ENCODE data around the gene CFAP91.

CFAP91 gene

DNA sequence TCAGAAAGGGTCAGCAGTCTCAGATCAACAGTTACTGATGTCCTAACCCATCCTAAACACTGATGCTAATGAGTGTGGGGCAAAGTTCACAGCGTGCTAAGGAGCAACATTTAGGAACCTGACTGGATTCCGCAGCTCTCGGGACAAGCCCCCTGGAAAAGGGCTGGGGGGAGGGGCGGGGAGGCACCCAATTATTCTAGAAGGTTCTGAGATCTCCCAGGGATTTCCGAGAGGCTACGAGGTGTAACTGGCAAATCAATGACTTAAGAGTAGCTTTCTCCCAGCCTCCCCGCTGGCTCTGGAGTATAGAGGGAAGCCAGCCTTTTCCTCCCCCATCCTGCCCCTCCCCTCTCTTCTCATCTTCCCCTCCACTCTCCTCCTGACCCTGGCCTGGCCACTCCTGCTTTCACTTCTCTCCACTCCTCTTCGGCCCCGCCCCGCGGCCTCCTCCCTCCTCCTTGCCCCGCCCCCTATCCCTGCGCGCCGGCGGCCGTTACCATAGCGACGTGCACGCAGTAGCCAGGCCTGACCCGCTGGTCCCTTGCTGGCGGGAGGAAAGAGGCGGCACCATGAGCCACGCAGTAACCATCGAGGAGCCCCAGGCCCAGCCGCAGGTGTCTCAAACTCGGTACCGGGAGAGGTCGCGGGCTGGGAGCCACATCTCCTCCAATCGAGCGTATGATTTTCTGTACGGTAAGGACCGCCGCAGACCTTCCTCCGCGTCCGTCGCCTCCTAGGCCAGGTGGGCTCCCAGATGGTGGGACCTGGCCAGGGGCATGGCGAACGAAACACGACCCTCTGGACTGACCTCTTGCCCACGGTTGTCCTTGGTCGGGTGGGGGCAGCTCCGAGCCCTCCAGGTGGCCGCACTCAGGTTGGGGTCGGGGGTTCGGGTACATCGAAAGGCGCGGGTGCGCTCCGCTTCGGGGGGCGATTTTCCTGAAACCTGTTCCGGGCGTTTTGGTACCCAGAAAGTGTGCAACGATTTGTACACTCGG, at the start of gene CFAP91:
TSS of gene CFAP91 (plus strand) at position 493 of the 998 bp plus-strand sequence. CDS start at position 570, 77 bp downstream.
- peak; percentile 37 for DNase-seq

DNA sequence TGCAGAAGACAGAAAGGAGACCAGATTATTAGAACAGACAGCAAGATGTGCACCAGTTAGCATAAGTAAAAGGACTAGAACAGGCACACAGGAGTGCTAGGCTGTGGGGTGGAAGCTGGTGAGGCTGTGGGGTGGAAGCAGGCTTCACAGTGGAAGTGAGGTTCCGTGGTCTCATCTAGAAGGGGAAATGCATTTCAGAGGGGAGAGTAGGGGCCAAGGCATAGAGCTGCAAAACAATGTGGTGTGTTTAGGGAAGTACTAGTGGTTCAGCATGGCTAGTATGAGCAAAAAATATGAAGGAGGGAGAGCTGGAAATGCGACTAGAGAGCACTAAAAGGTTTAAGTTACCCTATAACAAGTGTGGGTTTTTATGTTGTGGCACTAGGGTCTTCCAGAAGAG, 48.9 kb upstream of the CFAP91 start:
- DNase-seq = no peak

DNA sequence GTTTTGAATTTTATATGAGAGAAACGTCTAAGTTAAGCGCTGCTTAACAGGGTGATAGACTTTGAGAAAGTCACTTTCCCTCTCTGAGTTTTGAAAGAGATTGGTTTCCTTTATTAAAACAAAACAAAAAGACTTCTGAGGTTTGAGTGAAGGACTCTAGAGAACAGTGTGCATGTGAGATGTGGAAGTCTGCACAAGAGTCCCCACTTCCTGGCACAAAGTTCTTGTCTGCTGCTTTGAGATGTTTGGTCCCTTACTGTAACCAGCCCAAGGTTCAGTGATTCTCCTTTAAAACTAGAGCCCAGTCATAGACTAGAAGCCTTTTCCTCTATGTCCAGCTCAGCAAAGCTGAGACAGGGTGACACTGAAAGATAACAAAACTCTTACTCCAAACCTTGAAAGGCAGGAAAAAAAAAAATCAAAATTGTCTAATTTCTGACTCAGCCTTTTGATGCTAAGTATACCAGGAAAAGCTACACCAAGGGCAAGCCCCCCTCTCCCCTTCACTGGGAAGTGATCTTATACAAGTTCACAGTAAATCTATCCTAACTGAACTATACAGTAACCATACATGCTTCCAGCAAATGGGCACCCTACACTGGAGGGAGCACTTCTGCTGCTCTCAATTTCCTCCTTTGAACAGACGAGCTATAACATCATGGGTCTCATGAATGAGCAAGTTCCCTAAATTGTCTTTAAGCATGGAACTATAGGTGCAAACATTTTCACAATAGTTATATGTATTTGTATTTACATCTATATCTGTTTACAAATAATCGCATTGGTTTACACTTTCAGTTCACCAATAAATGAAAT, 44.7 kb upstream of the CFAP91 start:
- no peak for DNase-seq

DNA sequence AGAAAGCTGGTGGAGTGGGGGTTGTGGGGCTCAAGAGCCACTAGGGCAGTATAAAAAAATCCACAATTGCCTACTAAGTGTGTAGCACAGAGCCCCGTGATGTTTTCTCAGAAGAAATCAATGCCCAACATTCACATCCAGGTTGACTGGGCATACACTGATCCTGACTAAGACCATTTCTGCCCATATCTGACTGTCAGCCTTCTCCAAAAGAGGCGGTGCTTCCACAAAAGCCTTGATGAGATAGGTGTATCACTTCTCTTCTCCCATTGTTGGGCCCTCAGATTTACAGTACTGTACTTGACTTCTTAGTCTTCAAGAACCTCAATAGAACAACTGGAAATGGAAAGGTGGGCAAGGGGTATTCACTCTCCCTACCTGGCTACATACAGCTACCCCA, 43.8 kb upstream of the CFAP91 start:
- DNase-seq = no peak

DNA sequence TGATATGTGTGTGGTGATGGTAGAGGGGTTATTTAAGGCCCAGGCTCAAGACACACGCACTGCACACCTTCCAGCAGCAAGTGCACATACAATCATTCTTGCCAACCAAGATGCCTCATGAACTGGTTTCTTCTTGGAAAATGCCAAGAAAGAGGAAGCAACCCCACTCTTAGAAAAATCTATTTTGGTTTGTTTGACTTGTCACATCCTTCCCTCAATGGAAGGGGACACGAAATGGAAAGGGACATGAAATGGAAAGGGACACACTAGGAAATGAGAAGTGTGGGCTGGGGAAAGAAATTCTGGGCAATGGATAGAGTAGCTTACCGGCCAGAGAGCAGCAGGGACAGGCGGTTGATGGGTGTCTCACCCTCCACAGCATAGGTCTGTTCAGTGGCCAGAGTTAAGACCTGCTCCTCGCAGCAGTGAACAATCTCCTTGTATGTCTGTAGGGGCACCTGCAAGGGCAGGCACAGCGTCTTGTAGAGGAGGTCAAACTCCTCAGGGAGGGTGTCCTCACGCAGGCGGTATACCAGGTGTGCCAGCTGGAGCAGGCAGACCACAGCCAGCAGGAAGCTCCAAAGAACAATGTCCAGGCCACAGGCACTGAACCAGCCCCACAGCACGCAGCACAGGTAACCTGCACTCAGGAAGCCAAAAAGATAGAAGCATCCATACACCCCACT, 43.1 kb upstream of the CFAP91 start:
- DNase-seq = no peak

DNA sequence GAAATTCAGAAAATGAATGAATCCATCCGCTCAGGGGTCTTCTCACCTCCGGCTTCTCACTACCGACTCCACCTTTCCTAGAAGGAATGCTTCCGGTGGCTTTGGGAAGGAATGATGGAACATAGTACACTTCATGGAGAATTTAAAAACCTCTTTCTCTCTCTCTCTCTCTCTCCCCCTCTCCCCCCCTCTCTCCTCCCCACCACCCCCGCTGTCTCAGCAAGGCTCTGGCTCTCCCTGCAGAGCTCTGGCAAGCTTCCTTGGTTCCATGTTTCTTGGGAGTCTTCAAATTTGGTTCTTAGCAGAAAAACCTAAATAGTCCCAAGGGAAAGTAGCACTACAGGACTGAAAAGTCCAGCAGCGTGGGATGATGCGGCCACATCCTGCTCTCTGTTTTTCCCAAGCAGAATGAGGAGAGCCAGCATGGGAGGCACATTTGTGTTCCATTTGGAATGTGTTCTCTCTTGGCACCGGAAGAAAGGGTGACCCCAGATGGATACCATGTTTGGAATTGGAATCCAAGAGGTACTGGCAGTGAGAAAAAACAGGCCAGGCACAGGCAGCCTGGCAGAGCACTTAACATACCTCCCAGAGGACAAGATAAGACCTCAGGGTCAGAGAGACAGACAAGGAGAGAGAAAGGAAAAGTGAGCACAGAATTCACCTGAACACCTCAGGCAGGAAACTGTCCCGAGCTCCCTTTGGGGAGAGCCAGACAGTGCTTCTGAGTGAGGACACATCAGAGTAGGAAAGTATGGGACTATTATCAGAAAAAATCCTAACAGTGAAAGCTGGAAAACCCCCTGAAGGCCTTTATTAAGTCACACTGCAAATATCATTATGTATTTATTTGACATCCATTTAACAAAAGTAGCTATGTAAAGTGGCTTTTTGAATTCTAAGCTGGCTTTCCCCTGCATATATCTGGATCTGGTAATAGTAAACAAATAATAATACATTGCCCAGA, 42.1 kb upstream of the CFAP91 start, which contains the start of gene POPDC2:
TSS of gene POPDC2 (minus strand) at position 116 of the 967 bp plus-strand sequence. CDS start 166 bp downstream, outside the sequence.
- no peak for DNase-seq

DNA sequence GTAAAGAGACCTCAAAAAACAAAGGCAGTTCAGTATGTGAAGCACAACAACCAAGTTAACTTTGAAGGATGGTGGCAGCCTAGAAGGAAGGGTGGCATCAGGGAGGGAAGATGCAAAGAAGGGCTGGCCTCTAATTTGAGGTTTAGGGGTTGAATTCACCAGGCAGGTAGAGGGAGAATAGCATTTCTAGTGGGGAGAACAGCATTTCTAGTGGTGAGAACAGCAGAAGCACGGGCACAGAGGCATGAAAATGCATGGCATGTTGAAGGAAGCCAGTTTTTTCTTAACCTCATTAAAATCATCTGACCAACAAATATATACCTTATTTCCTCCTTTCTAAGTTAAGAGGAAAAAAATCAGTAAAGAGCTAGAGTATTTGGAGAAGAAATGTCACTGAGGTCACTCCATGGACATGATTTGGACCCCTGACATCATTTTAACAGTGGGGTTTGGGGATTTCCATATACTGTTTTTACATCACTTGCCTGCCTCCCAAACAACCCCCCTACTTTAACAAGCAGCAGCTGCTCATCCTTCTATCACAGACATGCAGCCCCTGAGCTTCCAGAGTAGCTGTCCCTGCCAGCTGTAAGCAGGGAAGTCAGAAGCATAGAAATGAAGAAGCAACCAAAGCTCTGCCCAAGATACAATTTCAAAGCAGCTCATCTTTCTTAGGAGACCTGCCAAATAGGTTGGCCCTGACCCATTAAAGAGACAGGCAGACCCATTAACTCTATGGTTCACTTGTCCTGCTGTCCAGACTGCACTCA, 40.0 kb upstream of the CFAP91 start:
- no peak for DNase-seq

DNA sequence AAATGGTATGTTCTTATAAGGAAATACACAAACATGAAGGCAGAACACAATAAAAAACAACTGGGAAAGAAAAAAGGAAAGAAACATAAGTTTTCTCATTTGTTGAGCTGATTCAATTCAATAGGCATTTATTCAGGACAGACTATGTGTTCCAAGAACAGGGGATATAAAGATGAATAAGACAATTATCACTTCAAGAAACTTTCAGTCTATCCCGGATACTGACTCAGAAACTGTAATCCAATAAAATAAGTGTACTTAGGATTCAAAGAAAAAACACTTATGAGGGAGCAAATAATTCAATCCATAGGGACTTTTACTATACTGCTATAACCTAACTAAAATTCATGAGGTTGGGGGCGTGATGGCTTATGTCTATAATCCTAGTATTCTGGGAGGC, 38.9 kb upstream of the CFAP91 start:
- no peak for DNase-seq

DNA sequence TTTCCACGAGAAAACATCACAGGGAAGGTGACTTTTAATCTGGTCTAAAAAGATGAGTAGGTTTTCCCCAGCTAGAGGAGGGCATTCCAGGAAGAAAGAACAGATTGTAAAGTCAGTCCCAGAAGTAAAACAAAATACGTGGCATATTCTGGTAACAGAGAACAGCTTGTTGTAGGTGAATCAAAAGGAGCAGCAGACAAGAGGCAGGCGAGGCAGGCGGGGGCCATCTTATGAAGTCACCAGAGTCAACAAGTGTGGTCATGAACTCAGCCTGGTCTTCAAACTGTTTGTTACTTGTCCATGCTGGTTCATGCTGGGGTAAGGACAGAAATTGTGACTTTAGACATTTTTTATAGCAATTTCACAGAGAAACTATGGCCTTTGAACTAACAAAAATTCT, 38.5 kb upstream of the CFAP91 start:
- DNase-seq = no peak

DNA sequence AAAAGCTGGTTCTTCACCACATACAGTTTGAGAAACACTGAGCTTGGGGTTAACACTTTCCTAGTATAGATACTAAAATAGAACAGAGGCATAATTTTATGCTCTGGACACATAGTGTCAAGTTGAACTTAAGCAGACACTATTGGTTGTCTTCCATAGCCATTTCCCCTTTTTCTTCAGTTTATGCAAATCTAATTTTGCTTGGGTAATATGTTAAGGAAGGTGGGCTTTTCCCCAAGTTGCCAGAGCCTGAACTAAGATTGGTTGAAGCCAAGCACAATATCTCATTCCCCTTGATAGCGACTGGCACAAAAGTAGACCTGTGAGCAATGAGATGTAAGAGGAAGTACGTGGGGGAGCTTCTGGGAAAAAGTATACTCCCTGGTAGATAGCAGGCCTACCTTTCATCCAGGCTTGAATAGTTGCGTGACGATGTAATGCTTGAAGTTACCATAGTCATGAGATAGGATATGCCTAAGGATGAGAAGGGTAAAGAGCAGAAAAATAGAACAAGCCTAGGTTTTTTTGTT, 37.9 kb upstream of the CFAP91 start:
- DNase-seq = no peak

DNA sequence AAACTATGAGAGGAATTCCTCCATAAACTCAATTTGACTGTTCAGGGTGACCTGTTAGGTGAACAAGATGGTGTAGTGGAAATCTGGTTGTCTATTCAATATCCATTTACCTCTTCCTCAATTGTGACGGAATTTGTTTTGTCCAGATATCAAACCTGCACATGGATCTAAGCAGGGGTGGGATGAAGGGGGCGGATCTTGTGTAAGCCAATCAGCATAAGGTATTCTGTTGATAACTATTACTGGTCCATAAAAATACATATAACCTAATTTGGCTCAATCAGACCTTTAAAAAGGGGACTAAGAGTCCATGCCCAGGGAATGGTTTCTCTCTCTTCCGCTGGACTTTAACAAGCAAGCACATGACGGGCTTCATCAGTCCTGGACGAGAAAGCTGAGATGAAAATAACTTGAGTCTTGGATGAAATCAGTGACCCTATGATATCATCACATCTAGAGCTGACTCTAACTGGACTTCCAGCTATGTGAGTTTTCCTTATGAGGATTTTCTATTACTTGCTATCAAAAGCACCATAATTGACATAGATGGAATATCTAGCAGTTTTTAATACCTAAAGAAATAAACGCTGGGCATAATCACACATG, 36.8 kb upstream of the CFAP91 start:
- no peak for DNase-seq

DNA sequence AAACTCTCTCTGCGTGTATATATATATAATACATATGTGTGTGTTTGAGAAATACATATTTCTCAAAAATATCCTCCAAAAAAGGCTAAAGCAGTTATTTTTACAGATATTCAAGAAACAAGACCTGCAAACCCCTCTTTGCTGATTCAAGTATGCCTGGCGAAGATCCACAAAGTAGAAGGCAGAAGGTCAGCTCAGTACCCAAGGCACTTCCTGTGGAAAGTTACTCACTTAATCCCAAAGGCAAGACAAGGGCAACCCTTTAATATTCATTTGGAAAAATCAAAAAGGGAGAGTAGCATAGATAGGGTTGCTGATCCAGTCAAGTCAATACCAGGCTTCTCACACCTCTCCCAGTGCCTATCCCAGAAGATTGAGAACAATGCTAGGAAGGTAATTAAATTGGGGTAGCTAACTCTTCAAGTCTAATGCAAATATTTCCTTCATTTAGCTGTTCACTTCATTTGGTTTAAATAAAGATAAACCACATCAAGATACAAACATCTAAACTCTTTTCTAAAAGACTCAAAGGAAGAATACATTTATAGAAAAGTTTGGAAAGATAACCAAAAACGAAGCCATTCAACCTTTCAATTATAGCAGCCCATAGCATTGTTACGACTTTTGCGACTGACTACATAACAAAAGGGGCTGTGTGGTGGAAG, 32.8 kb upstream of the CFAP91 start:
- DNase-seq = no peak

DNA sequence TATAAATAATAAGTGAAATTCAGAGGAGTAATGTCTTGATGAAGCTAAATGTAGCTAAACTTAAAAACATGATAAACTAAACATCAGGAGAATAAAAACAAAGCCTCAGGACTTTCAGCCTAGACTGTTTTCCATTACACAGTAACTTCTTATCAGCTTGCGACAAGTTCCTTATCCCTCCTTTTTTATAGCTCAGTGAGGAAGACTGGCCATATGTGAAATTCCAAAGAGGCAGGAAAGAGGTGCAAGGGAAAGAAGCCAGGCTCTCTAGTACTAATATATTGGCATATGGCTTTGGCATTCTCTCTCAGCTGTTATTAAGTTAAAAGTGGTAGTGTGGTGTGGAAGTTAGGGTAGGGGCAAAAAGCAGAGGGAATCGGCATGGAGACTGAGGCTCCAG, 30.0 kb upstream of the CFAP91 start:
- DNase-seq = no peak

DNA sequence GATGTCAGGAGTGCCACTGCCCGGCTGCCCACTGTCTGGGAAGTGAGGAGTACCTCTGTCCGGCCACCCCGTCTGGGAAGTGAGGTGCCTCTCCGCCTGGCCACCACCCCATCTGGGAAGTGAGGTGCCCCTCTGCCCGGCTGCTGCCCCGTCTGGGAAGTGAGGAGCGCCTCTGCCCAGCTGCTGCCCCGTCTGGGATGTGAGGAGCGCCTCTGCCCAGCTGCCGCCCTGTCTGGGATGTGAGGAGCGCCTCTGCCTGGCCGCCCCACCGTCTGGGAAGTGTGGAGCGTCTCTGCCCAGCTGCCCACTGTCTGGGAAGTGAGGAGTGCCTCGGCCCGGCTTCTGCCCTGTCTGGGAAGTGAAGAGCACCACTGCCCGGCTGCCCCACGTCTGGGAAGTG, 28.9 kb upstream of the CFAP91 start:
- no peak for DNase-seq

DNA sequence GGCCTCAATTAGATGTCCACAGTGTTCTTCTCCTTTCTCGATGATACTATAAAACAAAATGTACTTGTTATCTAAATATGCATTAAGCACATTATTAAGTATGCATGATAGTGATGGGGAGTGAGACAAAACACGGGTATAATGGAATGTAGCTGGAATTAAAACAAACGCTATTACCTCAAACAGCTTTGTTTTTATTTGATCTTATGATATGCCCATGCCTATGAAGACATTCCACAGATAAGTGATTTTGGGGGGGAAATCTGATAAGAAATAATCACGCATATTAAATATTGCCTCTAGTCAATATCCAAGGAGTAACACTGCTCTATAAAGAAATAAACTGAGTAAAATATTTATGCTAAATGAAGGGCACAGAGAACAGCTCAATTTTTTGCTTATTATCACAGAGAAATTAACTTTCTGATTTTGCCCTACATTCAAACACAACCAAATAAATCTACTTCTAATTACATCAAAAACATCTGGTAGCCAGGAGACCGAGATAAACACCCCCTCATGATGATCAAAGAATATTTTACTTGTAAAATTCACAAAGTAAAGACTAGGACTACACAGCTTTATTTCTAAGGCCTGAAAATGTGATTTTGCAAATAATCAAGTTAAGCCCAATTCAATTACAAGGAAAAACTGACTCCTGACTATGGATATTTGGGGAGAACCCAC, 27.5 kb upstream of the CFAP91 start:
- DNase-seq = no peak

DNA sequence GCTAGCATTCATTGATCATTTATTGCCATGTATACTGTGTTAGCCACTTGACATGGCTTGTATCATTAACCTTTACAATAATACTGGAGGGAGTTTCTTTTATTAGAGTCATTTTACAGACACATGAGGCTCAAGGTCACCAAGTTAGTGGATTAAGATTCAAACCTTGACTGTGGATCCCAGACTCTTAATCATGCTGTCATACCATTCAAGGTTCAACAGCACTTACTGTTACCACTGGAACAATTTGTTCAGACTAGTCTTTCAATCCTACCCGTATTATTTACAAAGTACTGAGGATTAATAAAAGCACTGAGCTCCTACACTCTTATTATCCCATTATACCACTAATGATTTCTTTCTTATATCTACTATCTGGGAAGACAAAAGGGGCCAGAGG, 26.8 kb upstream of the CFAP91 start:
- DNase-seq = peak; percentile 79

DNA sequence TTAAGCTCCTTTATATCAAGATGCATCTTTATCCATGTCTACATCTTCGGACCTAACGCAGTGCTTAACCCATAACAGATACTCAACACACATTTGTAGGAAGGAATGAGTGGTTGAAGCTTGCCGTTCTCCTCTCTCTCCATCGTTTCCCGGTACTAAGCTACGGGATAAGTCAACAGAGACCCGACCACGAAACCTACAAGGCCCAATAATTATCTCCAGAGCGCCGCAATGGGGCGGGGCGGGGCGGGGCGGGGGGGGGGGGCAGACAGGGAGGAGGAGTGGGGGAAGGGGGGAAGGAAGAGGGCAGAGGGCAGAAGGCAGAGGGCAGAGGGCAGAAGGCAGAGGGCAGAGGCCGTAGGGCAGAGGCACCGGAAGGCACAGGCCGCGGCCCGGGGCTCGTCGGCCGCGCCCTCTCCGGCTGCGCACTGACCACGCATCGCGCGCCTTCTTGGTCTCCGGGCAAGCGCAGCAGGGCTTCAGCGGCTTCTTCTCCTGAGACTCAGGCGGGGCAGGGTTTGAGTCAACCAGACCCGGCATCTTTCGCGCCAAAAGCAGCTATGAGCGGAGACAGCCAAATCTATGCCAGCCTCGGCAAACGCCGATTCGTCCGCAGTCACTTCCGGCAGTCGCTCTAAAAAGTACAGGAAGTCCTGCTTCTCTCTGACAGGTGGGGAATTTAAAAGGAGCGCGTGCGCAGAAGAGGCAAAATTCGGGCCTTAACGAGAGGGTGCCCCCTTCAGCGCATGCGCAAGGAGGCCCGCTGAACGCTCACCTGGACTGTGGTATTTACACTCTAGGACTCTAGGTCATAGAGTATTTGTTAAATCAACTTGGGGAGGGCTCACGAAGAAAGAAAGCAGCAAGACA, 25.8 kb upstream of the CFAP91 start, which contains the start of gene COX17:
TSS of gene COX17 (minus strand) at position 636 of the 870 bp plus-strand sequence. CDS start at position 540, 96 bp downstream.
- peak; percentile 98 for DNase-seq

DNA sequence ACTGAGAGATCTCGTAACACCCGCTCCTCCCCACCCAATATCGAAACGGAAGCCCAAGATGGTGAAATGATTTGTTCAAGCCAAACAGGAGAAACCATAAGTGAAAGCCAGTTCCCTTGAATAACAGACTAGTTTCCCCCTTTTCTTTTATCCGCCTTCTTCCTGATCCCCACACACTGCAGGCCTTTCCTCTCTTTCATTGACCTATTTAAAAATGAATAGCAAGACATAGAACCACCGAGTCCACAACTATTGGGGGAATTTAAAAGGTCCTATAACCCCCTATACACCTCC, 25.2 kb upstream of the CFAP91 start:
- DNase-seq = no peak
